Colon (tissue), 2 donors: Measurements from ENCODE around the gene ZNF592.
"Not testable (repeated sequence)": the region's sequence is repeated elsewhere in the genome, so short reads cannot be mapped to it uniquely, and the experiment has no call there.

Experiments
- FAIRE-seq: peaks from 2 replicates; lab custom pipeline; 2012; peaks lifted over from hg19 to GRCh38; lab: Jason Lieb, UNC
- donor health status: control.
- donor health status: control.

The ZNF592 gene

GRCh38 chr15:84749111-84749991 is 959 bp downstream of the ZNF592 start:
- no peak for FAIRE-seq

DNA sequence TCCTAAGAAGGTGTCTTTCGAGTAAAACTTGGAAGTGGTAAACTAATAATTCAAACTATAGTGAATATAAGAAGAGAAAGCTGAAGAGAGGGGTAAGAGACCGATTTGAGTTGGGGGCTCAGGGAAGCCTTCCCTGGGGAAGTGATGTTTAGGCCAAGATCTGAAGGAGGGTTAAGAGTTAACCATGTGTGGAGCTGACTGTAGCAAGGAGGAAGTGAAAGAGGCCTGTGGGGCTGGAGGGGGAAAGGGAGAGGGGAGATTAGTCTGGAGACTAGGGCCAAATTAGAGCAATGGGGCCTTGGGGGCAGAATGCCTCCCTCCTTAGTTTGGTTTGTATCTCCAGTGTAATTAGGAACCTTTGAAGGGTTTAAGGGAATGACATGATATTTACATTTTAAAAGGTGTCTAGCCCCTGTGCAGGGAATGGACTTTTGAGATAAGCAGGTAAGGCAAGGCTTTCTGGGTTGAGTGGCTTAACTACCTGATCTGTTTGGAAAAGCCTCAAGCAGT is 2.2 kb downstream of the ZNF592 start:
- FAIRE-seq: no peak

DNA sequence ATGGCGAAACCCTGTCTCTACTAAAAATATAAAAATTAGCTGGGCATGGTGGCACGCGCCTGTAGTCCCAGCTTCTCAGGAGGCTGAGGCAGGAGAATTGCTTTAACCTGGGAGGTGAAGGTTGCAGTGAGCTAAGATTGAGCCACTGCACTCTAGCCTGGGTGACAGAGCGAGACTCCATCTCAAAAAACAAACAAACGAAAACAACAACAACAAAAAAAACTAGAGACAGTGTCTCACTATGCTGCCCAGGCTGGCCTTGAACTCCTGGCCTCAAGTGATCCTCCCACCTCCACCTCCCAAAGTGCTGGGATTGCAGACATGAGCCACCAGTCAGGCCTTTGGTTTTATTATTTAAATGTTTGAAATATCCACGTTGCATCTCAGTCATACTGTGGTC is 3.3 kb downstream of the ZNF592 start:
- FAIRE-seq: not testable (repeated sequence)

- FAIRE-seq: no peak
Measured at GRCh38 chr15:84752195-84752594, 3.8 kb downstream of the ZNF592 start.

GRCh38 chr15:84752700-84753099 is 4.3 kb downstream of the ZNF592 start:
- no peak for FAIRE-seq

GRCh38 chr15:84754889-84755288 is 6.5 kb downstream of the ZNF592 start:
- FAIRE-seq: not testable (repeated sequence)

- FAIRE-seq: no peak
Measured at GRCh38 chr15:84755736-84756527, 7.5 kb downstream of the ZNF592 start.

DNA sequence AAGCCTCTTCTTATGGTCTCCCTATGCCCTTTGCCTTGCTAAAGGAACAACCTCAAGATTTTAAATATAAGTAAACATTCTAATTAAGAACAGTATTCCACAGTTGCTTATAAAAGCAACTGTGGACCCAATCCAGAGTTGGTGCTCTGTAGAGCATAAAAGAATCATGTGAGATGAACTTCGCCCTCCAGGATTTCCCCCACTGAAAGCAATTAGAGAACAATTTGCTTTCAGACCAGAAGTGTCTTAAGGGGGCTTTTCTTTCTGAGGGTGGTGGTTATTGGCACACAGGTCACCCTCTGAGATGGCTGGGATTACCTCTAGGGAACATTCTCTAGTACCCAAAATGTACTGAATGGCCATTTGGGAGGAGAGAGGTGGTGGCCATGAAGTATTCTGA is 10.6 kb downstream of the ZNF592 start:
- FAIRE-seq: no peak

- no peak for FAIRE-seq
Measured at GRCh38 chr15:84760219-84760618, 11.8 kb downstream of the ZNF592 start.

DNA sequence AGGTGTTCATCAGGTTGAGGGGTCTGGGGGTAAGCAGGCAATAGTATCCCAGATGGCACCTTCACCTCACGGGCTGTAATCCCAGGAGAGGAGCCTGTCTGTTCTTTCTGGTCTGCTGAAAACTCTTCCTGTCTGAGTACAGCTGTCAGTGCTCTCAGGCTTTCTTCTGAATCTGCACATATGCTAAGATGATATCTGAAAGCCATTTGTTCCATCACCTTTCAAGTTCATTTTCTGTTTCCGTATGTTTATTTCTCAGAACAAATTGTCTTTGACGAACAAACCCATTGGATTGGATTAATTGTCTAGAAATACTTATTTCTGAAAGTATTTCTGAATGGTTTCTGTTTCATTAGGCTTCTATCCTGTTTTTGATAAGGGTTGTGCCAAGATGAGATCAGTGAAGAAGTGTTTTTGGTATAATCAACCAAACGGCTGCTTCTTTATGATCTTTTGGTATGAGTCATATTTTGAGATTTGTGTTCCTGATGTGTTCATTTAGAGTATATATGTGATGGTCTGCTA is 13.3 kb downstream of the ZNF592 start:
- no peak for FAIRE-seq

- no peak for FAIRE-seq
Measured at GRCh38 chr15:84762840-84763572, 14.6 kb downstream of the ZNF592 start.

DNA sequence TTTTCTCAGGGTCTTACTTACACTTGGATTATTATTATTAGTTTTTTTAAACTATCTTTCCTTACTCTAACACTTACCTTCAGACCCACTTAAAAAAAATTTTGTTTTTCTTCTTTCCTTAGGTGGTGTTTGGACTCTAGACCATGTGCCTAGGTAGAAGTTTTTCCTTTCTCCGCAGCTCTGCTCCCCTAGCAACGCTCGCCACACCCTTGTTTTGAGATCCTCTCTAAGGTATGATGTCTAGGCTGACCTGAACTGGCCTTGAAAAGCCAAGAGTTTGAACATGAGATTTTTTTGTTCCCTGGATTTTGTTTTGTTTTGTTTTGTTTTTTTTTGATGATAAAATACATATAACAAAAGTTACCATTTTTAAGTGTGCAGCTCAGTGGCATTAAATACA is 16.2 kb downstream of the ZNF592 start:
- no peak for FAIRE-seq

DNA sequence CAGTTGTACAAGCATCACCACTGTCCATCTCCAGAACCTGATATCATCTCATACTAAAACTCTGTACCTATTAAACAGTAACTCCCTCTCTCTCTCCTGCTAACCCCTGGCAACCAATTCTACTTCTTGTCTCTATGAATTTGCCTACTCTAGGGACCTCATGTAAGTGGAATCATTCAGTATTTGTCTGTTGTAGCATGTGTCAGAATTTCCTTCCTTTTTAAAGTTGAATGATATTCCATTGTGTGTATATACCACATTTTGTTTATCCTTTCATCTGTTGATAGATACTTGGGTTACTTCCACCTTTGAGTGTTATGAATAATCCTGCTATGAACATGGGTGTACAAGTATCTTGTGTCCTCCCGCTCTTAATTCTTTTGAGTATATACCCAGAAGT is 16.6 kb downstream of the ZNF592 start:
- no peak for FAIRE-seq

- FAIRE-seq: no peak
Measured at GRCh38 chr15:84765675-84766074, 17.3 kb downstream of the ZNF592 start.

GRCh38 chr15:84766461-84767035 is 18.2 kb downstream of the ZNF592 start:
- FAIRE-seq: no peak

DNA sequence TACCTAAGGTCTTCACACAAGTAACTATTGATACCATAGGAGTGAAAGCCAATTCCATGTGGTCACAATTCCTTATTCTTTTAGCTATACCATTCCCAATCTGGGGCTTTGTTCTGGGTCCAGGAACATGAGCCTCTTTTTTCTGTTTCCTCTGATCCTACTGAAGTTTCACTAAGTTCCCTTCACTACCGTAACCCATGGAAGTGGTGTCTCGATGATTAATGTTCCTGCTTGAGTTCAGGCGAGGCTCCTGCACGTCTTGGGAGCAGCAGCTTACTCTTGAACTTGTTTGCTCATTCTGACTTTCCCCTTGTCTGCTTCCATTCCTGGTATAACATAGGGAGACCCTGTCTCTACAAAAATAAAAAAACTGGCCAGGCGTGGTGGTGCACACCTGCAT is 23.6 kb downstream of the ZNF592 start:
- no peak for FAIRE-seq

DNA sequence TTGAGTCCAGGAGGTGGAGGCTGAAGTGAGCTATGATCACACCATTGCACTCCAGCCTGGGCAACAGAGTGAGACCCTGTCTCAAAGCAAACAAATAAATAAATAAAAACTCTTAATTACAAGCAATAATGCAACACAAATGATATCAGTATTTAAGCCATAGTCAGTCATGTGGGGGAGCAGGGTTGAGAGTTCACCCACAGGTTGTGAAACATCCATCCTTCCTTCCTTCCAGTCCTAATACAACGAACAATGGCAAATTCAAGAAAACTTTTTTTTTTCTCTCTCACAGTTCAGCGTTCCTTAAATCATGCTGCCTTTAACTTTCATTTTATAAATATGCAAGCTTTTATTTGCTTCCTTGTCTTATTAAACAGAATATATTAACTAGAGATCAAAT is 24.1 kb downstream of the ZNF592 start:
- no peak for FAIRE-seq

- FAIRE-seq: no peak
Measured at GRCh38 chr15:84773716-84774115, 25.3 kb downstream of the ZNF592 start.

DNA sequence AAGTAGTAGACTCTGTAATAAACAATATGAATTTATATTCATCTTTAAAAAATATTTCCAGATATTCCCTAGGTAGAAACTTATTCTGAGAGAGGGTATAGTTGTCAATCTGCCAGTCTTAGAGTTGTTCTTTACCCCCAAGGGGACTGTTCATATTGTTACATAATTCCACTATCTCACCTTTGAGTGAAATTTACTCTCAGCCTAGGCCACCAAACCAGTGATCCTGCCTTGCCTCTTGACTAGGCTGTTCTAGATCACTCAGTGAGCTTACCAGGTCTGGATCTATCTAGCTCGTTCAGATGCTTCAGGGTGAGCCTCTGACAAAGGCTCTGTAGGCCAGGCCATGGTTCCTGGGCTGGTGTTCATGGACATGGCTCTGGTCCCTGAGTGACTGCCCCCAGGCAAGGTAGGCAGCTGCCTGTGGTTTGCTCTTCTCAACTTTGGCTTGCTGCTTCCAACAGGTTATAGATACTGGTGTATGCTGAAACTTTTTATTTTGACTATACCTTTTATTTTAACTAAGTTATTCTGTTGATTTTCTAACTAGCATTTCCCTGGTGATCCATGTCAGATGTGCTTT is 27.6 kb downstream of the ZNF592 start:
- FAIRE-seq: no peak

GRCh38 chr15:84778194-84778593 is 29.8 kb downstream of the ZNF592 start:
- FAIRE-seq: no peak

GRCh38 chr15:84780492-84780891 is 32.1 kb downstream of the ZNF592 start:
- no peak for FAIRE-seq
